Activated CD4-positive, alpha-beta memory T cell treated with anti-CD3 and anti-CD28 coated beads, Interleukin-2, amount 10 ng/mL, durations not matched to agents 7 days and 5 days (primary cell): Measurements from ENCODE around the gene CPEB3. TPM values are rescaled to one million over a fixed set of nuclear protein-coding genes. Genes with fewer than 3 reads are reported as not detected.
"Not testable (repeated sequence)": the region's sequence is repeated elsewhere in the genome, so short reads cannot be mapped to it uniquely, and the experiment has no call there.

Experiments
- CTCF ChIA-PET: fragments of 350-600 bp; sonication (Branson Sonifier 250); formaldehyde crosslinking; loops from one replicate; lab custom pipeline; 2021; ENCODE audit warnings: antibody characterized with exemption, inconsistent platforms; lab: Charles Lee
- POLR2A ChIA-PET: fragments of 350-600 bp; sonication (Branson Sonifier 250); formaldehyde crosslinking; loops from one replicate; lab custom pipeline; 2021; ENCODE audit warnings: antibody characterized with exemption; lab: Charles Lee
- DNase-seq: peaks from one replicate; pipeline ENCODE4 v3.0.0-alpha.2; 2020
- H3K27ac Mint-ChIP-seq: one replicate; pipeline ENCODE4 v1.8.0; 2021; ENCODE audit warnings: mild to moderate bottlenecking, mixed read lengths
- H3K27me3 Mint-ChIP-seq: one replicate; pipeline ENCODE4 v1.8.0; 2021; ENCODE audit warnings: mixed read lengths
- H3K36me3 Mint-ChIP-seq: one replicate; pipeline ENCODE4 v1.8.0; 2021; ENCODE audit warnings: low read depth, mixed read lengths
- H3K4me1 Mint-ChIP-seq: one replicate; pipeline ENCODE4 v1.8.0; 2021; ENCODE audit warnings: mixed read lengths
- H3K4me3 Mint-ChIP-seq: one replicate; pipeline ENCODE4 v1.8.0; 2021; ENCODE audit warnings: mild to moderate bottlenecking, mixed read lengths
- H3K9me3 Mint-ChIP-seq: one replicate; pipeline ENCODE4 v1.8.0; 2021; ENCODE audit warnings: mixed read lengths
- total RNA-seq, 2 experiments: library from RNA; stranded (reverse); gene quantifications; one replicate each; pipeline ENCODE4 v1.2.3, GENCODE V29; 2021

Gene CPEB3
- total RNA-seq, 2 experiments from 2014 or later = 2.8 to 3.0 TPM

DNA sequence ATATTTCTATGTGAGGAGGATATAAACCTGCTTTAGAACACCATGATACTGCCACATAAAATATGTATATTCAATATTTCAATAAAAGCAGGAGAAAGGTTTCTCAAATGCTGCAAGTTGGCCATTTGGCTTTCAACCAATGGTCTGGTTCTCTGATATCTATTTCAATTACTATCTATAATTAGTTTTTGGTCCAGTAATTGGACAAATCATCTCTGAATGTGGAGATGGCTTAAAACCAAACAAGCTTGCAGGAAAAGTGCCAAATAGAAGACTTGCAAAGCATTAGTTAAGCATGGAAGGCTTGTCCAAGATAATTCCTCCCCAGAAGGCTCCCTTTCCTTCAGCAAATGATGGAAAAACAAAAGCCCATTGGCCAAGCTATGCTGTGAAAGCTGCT is 140.1 kb downstream of the CPEB3 start:
- ChIA-PET POLR2A (no interaction called here), CTCF (no interaction called here)
- Mint-ChIP-seq H3K27ac (no peak overlapping the region), H3K4me3 (no peak overlapping the region), H3K27me3 (no peaks in the 10 kb centered on the region), H3K4me1 (no peaks in the 10 kb centered on the region), H3K36me3 (no peaks in the 10 kb centered on the region), H3K9me3 (no peaks in the 10 kb centered on the region)
- no peak for DNase-seq

DNA sequence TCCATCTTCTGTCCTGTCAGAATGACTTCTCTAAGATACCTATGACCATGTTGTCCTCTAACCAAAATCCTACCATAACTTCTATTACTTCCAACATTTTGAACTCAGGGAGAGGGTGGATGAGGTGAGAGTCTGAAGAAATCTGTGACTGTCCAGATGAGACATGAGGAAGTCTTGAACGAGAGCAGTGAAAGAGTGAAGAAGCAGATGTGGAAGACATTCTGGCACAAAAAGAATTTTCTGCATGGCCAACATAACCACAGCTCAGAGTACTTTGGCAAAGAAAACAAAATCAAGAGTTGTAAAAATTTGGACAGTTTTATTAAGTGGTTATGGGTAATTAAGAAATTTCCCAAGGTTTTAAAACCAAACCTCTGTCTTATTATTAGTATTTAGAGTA is 141.6 kb downstream of the CPEB3 start:
- no peaks in the 10 kb centered on the region for H3K4me1 Mint-ChIP-seq
- no peak overlapping the region for H3K4me3 Mint-ChIP-seq
- no peaks in the 10 kb centered on the region for H3K27me3 Mint-ChIP-seq
- H3K27ac Mint-ChIP-seq = no peak overlapping the region
- H3K36me3 Mint-ChIP-seq = no peaks in the 10 kb centered on the region
- no peaks in the 10 kb centered on the region for H3K9me3 Mint-ChIP-seq
- ChIA-PET CTCF (no interaction called here), POLR2A (no interaction called here)
- DNase-seq = no peak

DNA sequence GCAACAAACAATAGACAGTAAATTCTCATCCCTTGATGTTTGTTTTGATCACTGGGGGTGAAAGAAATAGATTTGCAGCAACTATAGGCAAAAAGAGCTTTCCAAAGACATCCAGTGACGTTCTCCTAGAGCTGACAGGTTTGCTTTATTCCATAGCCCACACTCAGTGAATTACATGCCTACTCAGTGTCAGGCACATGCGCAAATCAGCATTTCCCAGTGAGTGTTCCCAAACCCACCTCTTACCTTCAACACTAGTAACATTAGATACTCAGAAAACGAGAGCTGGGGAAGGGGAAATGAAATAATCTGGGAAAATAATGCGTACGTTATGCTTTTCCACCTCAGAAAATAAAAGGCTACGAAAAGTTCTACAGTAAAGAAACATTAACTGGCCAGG is 144.1 kb downstream of the CPEB3 start:
- Mint-ChIP-seq H3K27ac (no peak overlapping the region), H3K9me3 (no peaks in the 10 kb centered on the region), H3K4me3 (no peak overlapping the region), H3K36me3 (peaks cover 6% of the 10 kb centered on the region), H3K4me1 (no peaks in the 10 kb centered on the region), H3K27me3 (no peaks in the 10 kb centered on the region)
- ChIA-PET POLR2A (no interaction called here), CTCF (no interaction called here)
- DNase-seq = no peak

GRCh38 chr10:92146107-92146506 is 144.8 kb downstream of the CPEB3 start:
- CTCF ChIA-PET = no interaction called here
- peaks cover 6% of the 10 kb centered on the region for H3K36me3 Mint-ChIP-seq

GRCh38 chr10:92142949-92143348 is 147.9 kb downstream of the CPEB3 start:
- Mint-ChIP-seq H3K4me3 (no peak overlapping the region), H3K9me3 (peaks cover 3% of the 10 kb centered on the region), H3K4me1 (no peaks in the 10 kb centered on the region), H3K36me3 (peaks cover 19% of the 10 kb centered on the region), H3K27ac (no peak overlapping the region), H3K27me3 (no peaks in the 10 kb centered on the region)
- DNase-seq = no peak
- ChIA-PET POLR2A (no interaction called here), CTCF (no interaction called here)

More at GRCh38 chr10:92146107-92146506, 144.8 kb downstream of the CPEB3 start:
- POLR2A ChIA-PET = no interaction called here
- DNase-seq = no peak
- Mint-ChIP-seq H3K4me3 (no peak overlapping the region), H3K27me3 (no peaks in the 10 kb centered on the region), H3K9me3 (no peaks in the 10 kb centered on the region), H3K27ac (no peak overlapping the region), H3K4me1 (no peaks in the 10 kb centered on the region)

DNA sequence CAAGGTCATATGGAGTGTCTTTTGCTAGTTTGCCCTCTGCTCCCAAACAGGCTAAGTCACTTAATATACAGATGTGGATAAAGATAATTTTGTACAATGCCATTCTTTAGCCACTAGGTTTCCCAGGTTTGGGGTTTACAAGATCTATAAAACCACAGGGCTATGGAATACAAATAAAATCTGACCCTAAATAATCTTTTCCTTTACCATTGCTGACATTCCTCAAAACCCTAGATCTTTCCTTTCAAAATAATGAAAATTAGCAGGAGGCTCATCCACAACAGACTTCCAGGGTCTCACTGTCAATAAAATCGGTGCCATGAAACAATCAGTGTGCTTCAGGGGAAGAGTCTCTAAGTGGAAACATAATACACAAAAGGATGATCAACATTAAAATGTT is 148.4 kb downstream of the CPEB3 start:
- CTCF ChIA-PET = no interaction called here
- no peak for DNase-seq
- Mint-ChIP-seq H3K27ac (no peak overlapping the region), H3K9me3 (peaks cover 3% of the 10 kb centered on the region), H3K27me3 (no peaks in the 10 kb centered on the region), H3K36me3 (peaks cover 21% of the 10 kb centered on the region), H3K4me3 (no peak overlapping the region), H3K4me1 (no peaks in the 10 kb centered on the region)
- POLR2A ChIA-PET = no interaction called here

DNA sequence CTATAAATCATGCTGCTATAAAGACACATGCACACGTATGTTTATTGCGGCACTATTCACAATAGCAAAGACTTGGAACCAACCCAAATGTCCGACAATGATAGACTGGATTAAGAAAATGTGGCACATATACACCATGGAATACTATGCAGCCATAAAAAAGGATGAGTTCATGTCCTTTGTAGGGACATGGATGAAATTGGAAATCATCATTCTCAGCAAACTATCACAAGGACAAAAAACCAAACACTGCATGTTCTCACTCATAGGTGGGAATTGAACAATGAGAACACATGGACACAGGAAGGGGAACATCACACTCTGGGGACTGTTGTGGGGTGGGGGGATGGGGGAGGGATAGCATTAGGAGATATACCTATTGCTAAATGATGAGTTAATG is 149.7 kb downstream of the CPEB3 start:
- CTCF ChIA-PET, DNase-seq, H3K27me3 Mint-ChIP-seq, H3K4me3 Mint-ChIP-seq, POLR2A ChIA-PET, H3K4me1 Mint-ChIP-seq, H3K9me3 Mint-ChIP-seq, H3K27ac Mint-ChIP-seq: not testable (repeated sequence)
- peaks cover 29% of the 10 kb centered on the region for H3K36me3 Mint-ChIP-seq

- DNase-seq, H3K27me3 Mint-ChIP-seq, POLR2A ChIA-PET, H3K4me3 Mint-ChIP-seq, H3K4me1 Mint-ChIP-seq, H3K27ac Mint-ChIP-seq, CTCF ChIA-PET, H3K9me3 Mint-ChIP-seq: not testable (repeated sequence)
- peaks cover 41% of the 10 kb centered on the region for H3K36me3 Mint-ChIP-seq
These were observed 156.8 kb downstream of the CPEB3 start for GRCh38 chr10:92134049-92134448.

DNA sequence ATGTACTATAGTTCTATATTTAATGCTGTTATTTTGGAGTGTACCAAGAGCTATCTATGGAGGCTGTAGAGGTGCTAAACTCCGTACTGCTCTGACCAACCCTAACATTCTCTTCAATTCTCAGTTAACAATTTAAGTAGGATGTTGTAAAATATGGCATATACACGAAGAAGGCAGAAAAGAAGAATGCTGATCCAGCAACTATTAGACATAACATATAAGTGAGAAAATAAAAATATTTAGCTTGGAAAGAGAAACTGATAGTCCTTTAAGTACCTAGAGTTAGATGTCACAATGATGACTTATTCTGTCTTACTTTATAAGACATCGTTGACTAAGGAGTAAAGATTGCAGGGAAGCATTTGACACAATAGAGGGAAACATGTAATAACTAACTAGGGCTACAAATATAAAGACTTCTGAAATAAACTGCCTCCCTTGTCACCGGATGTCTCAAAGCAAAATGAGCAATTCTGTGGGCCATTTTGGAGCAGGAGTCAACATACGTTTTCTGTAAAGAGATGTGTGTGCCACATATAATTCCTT is 159.5 kb downstream of the CPEB3 start:
- H3K27ac Mint-ChIP-seq = no peak overlapping the region
- POLR2A ChIA-PET = no interaction called here
- H3K36me3 Mint-ChIP-seq = peaks cover 23% of the 10 kb centered on the region
- DNase-seq = no peak
- CTCF ChIA-PET = no interaction called here
- no peaks in the 10 kb centered on the region for H3K27me3 Mint-ChIP-seq
- H3K4me3 Mint-ChIP-seq = no peak overlapping the region
- H3K9me3 Mint-ChIP-seq = no peaks in the 10 kb centered on the region
- H3K4me1 Mint-ChIP-seq = no peaks in the 10 kb centered on the region

- H3K36me3 Mint-ChIP-seq = peaks cover 18% of the 10 kb centered on the region
- POLR2A ChIA-PET = no interaction called here
These were observed 160.1 kb downstream of the CPEB3 start for GRCh38 chr10:92130622-92131274.

DNA sequence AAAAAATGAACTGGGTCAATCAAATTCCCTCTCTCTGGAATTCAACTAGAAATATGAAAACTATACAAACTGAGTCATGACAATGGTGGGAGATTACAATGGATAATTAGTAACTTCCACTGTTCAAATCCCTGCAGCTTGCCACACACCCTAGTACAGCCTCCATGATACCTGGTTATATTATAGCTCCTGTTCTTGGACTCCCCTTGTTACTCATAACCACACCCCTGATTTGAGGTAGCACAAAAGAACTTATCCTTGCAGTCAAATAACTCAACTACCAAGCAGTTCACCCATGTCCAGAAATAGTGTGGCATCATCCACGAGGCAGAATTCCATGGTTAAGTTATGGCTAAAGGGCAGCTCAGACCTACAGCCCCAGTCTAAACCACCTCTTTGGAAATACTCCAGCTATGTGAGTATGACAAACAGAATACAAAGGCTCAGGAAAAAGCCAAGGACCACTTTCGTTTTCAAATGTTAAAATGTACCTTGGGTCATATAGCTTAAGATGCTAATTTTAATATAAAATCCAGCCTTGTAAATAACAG is 164.7 kb downstream of the CPEB3 start:
- no peaks in the 10 kb centered on the region for H3K36me3 Mint-ChIP-seq
- ChIA-PET CTCF (interaction anchor here (1.6 kb wide), 1 partner anchor 9 kb away, joined by 3 read pairs; no protein-coding TSS in a partner anchor), POLR2A (no interaction called here)
- H3K4me1 Mint-ChIP-seq = no peaks in the 10 kb centered on the region
- H3K4me3 Mint-ChIP-seq = no peak overlapping the region
- no peaks in the 10 kb centered on the region for H3K9me3 Mint-ChIP-seq
- no peak for DNase-seq
- H3K27me3 Mint-ChIP-seq = no peaks in the 10 kb centered on the region
- H3K27ac Mint-ChIP-seq = no peak overlapping the region

More at GRCh38 chr10:92130622-92131274, 160.1 kb downstream of the CPEB3 start:
- DNase-seq = no peak
- CTCF ChIA-PET = interaction anchor here (0.7 kb wide), 1 partner anchor 423 kb away, joined by 3 read pairs; no protein-coding TSS in a partner anchor
- Mint-ChIP-seq H3K4me1 (no peaks in the 10 kb centered on the region), H3K27ac (no peak overlapping the region), H3K9me3 (no peaks in the 10 kb centered on the region), H3K4me3 (no peak overlapping the region), H3K27me3 (no peaks in the 10 kb centered on the region)

GRCh38 chr10:92125144-92125543 is 165.7 kb downstream of the CPEB3 start:
- no peak overlapping the region for H3K27ac Mint-ChIP-seq
- POLR2A ChIA-PET = no interaction called here
- no peak overlapping the region for H3K4me3 Mint-ChIP-seq
- H3K4me1 Mint-ChIP-seq = no peaks in the 10 kb centered on the region
- no peaks in the 10 kb centered on the region for H3K36me3 Mint-ChIP-seq
- CTCF ChIA-PET = interaction anchor here (1.1 kb wide), 1 partner anchor 19 kb away, joined by 3 read pairs; no protein-coding TSS in a partner anchor
- no peak for DNase-seq
- H3K9me3 Mint-ChIP-seq = no peaks in the 10 kb centered on the region
- H3K27me3 Mint-ChIP-seq = no peaks in the 10 kb centered on the region

DNA sequence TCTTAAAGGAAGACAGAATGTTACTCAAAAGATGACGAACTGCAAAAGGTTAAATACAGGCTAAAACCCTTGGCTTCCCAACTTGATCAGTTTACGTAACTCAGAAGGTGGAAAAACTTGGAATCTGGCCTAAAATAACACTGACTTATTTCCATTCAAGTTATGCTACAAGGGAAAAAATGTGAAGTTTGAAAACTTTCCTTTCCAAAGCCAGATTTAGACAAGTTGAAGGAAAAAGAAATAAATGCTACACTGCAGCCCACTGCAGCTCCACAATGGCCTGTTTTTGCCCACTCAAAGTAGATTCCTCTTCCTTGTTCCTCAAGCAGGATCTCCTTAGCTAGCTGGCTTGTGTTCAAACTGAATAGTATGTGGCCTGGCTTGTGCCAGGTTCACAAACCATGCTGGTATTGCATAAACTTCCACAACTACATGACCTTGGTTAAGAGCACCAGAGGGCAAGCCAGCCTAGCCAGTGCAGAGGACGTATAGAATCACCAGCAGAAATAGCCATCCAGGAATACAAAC is 166.2 kb downstream of the CPEB3 start:
- no peak for DNase-seq
- H3K4me1 Mint-ChIP-seq = no peaks in the 10 kb centered on the region
- H3K27ac Mint-ChIP-seq = no peak overlapping the region
- no peaks in the 10 kb centered on the region for H3K36me3 Mint-ChIP-seq
- H3K27me3 Mint-ChIP-seq = no peaks in the 10 kb centered on the region
- no peak overlapping the region for H3K4me3 Mint-ChIP-seq
- ChIA-PET CTCF (interaction anchor here (1.1 to 1.2 kb wide), 2 partner anchors 19 to 37 kb away, joined by 3 read pairs; no protein-coding TSS in a partner anchor), POLR2A (no interaction called here)
- H3K9me3 Mint-ChIP-seq = no peaks in the 10 kb centered on the region
